Measurements from ENCODE around the gene RAD51C.
"Not testable (repeated sequence)": the region's sequence is repeated elsewhere in the genome, so short reads cannot be mapped to it uniquely, and the experiment has no call there.

The RAD51C gene

GRCh38 chr17:58684003-58684402 lies 8.4 kb upstream of the RAD51C start:
- DNase-seq (ENCODE audit: low read depth, low spot score), result no peak

GRCh38 chr17:58684462-58684861 lies 7.9 kb upstream of the RAD51C start:
- DNase-seq (ENCODE audit: low read depth, low spot score), result not testable (repeated sequence)

- DNase-seq (ENCODE audit: low read depth, low spot score), result no peak
These were observed 5.4 kb upstream of the RAD51C start for GRCh38 chr17:58686980-58687379.

DNA sequence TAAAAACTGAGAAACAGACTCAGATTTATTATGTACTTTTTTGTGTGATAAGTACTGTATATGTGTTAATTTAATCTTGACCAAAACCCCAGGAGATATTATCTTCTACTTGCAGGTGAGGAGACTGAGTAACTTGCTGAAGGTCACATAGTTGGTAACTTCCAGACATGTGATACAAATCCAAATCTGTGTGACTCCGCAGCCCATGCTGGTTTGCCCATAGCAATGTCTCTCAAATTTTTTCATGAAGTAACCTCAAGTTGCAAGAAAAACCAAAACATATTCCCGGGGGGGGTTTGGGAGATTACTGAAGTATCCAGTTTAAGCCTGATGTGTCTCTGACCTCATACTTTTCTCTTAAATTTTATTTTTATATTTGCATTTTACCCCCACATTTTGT lies 3.9 kb upstream of the RAD51C start:
- DNase-seq (ENCODE audit: low read depth, low spot score), result no peak

DNA sequence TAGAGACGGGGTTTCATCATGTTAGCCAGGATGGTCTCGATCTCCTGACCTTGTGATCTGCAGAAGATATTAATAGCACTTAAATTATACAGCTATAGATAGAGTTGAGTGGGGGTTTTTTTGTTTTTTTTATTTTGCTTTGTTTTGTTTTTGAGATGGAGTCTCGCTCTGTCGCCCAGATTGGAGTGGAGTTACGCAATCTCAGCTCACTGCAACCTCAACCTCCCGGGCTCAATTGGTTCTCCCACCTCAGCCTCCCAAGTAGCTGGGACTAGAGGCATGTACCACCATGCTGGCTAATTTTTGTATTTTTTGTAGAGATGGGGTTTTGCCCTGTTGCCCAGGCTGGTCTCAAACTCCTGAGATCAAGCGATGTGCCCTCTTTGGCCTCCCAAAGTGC lies 2.4 kb upstream of the RAD51C start:
- not testable (repeated sequence) for DNase-seq (ENCODE audit: low read depth, low spot score)

GRCh38 chr17:58691701-58692238 lies 632 bp upstream of the RAD51C start, which contains the start of gene TEX14:
TEX14 (minus strand) TSS chr17:58692045; CDS start chr17:58652001, 40,044 bp downstream.
- no peak for DNase-seq (ENCODE audit: low read depth, low spot score)

- peak; percentile 7 for DNase-seq (ENCODE audit: low read depth, low spot score)
These were observed 806 bp downstream of the RAD51C start for GRCh38 chr17:58693208-58693607.

DNA sequence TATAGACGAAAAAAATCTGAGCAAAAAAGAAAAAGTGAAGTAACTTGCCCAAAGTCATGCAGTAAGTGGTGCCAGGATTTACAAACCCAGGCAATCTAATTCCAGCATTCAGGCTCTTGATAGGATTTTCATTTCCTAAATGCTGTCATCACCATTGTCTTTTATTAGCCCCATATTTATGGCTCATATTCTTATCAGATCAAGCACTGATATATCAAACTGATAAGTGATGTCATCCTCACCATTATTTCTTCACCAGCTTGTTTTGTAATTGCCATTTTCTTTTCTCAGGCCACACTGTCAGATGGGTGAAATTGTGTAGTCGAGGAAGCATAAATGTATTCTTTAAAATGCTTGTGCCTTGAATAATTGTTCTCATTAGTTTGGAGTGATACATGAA lies 1.3 kb downstream of the RAD51C start:
- no peak for DNase-seq (ENCODE audit: low read depth, low spot score)

GRCh38 chr17:58694302-58694701 lies 1.9 kb downstream of the RAD51C start:
- DNase-seq (ENCODE audit: low read depth, low spot score), result no peak

GRCh38 chr17:58694826-58695225 lies 2.4 kb downstream of the RAD51C start:
- DNase-seq (ENCODE audit: low read depth, low spot score), result no peak

- no peak for DNase-seq (ENCODE audit: low read depth, low spot score)
These were observed 7.4 kb downstream of the RAD51C start for GRCh38 chr17:58699771-58700170.

- no peak for DNase-seq (ENCODE audit: low read depth, low spot score)
These were observed 9.7 kb downstream of the RAD51C start for GRCh38 chr17:58702045-58702476.

- DNase-seq (ENCODE audit: low read depth, low spot score), result no peak
These were observed 10.3 kb downstream of the RAD51C start for GRCh38 chr17:58702708-58703107.

- peak; percentile 62 for DNase-seq (ENCODE audit: low read depth, low spot score)
These were observed 10.9 kb downstream of the RAD51C start for GRCh38 chr17:58703137-58703915.

GRCh38 chr17:58703916-58704286 lies 11.5 kb downstream of the RAD51C start:
- no peak for DNase-seq (ENCODE audit: low read depth, low spot score)

DNA sequence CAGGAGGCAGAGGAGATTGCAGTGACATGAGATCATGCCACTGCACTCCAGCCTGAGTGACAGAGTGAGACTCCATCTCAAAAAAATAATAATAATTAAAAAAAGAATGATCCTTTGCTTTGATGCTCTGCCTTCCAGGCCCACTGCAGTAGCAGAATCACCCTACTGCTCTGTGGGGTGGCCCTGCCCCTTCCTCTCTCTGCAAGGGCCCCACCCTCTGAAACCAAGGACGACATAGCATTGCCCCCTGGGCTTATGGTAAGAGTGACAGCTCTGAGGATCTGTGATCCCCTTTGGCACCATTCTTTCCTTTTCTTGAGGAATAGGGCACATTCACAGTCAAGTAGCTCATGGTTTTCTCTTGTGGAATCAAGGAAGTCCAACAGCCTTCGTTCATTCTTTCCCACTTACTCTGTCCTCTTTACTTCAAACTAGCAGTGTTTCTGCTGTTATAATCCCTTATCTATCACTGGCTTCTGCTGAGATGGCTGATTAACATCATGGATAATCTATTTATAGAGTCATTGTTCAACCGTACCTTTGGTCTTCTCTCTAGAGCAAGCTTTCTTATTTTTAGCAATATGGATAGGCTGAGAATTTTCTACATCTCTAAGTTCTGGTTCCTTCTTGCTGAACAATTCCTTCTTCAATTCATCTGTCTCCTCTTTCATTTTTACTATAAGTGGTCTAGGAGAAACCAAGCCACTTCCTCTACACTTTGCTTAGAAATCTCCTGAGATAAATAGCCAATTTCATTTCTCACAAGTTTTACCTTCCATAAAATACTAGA lies 14.1 kb downstream of the RAD51C start:
- no peak for DNase-seq (ENCODE audit: low read depth, low spot score)

- peak; percentile 76 for DNase-seq (ENCODE audit: low read depth, low spot score)
These were observed 18.6 kb downstream of the RAD51C start for GRCh38 chr17:58710948-58711552.

DNA sequence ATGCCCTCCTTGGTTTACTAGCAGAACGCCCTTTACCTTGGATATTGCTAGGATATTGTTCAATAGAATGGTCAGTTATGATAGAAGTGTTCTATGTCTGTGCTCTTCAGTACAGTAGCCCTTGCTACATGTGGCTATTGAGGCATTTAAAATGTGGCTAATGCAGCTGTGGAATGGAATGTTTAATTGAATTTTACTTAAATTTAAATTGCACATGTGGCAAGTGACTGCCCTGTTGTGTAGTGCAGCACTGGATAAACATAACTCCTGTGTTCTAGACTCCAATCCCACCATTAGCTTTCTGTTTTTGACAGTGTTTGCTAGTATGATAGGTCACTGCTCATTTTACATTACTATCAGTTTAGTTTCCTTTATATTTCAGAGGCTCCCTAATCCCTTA lies 29.9 kb downstream of the RAD51C start:
- no peak for DNase-seq (ENCODE audit: low read depth, low spot score)

GRCh38 chr17:58722696-58723095 lies 30.3 kb downstream of the RAD51C start:
- no peak for DNase-seq (ENCODE audit: low read depth, low spot score)

GRCh38 chr17:58728798-58729197 lies 36.4 kb downstream of the RAD51C start:
- no peak for DNase-seq (ENCODE audit: low read depth, low spot score)

- DNase-seq (ENCODE audit: low read depth, low spot score), result no peak
These were observed 38.5 kb downstream of the RAD51C start for GRCh38 chr17:58730937-58731336.

DNA sequence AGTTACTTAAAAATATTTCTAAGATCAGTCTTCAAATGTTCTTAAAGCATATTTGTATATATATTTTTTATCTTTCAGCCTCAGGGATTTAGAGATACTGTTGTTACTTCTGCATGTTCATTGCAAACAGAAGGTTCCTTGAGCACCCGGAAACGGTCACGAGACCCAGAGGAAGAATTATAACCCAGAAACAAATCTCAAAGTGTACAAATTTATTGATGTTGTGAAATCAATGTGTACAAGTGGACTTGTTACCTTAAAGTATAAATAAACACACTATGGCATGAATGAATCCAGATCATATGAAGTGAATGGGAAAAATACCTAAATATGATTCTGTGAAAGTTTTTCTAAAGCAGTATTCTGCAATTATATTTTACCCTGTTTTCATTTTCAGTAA lies 41.6 kb downstream of the RAD51C start:
- no peak for DNase-seq (ENCODE audit: low read depth, low spot score)

All from astrocyte of the hippocampus (primary cell).